Osteoblast (primary cell): Measurements from ENCODE around the gene COL5A3. TPM values are rescaled to one million over a fixed set of nuclear protein-coding genes. Genes with fewer than 3 reads are reported as not detected.

Experiments
- DNase-seq: peaks from one replicate; pipeline ENCODE4 v3.0.0; 2011; ENCODE audit warnings: low spot score, mixed read lengths; ENCODE audit not compliant: insufficient read length; ENCODE audit errors: missing footprints
- H2AFZ ChIP-seq: 2 replicates; pipeline ENCODE4 v1.6.0; 2011; ENCODE audit warnings: mild to moderate bottlenecking, low read length
- H3K27ac ChIP-seq: 2 replicates; pipeline ENCODE4 v1.5.1; 2011; ENCODE audit warnings: mild to moderate bottlenecking, low read depth, low read length, moderate library complexity
- H3K27me3 ChIP-seq: 2 replicates; pipeline ENCODE4 v1.6.0; 2012; ENCODE audit warnings: mild to moderate bottlenecking, control low read depth, inconsistent platforms, low read length, moderate library complexity; ENCODE audit not compliant: insufficient read depth
- H3K36me3 ChIP-seq: 2 replicates; pipeline ENCODE4 v1.5.1; 2011; ENCODE audit warnings: mild to moderate bottlenecking, low read length, control low read depth, moderate library complexity; ENCODE audit not compliant: insufficient read depth
- H3K4me1 ChIP-seq: 2 replicates; pipeline ENCODE4 v1.5.1; 2011; ENCODE audit warnings: mild to moderate bottlenecking, low read length, control low read depth, moderate library complexity; ENCODE audit not compliant: insufficient read depth
- H3K4me2 ChIP-seq: 2 replicates; pipeline ENCODE4 v1.6.0; 2011; ENCODE audit warnings: mild to moderate bottlenecking, low read length; ENCODE audit not compliant: insufficient read depth
- H3K4me3 ChIP-seq: fragments of 200-600 bp; sonication (generic); 3 replicates; pipeline ENCODE4 v1.5.1; 2012; ENCODE audit warnings: mild to moderate bottlenecking, low read length, inconsistent platforms; ENCODE audit not compliant: insufficient read depth
- H3K79me2 ChIP-seq: 2 replicates; pipeline ENCODE4 v1.6.0; 2012; ENCODE audit warnings: mild to moderate bottlenecking, low read length, control low read depth, inconsistent platforms; ENCODE audit not compliant: insufficient read depth
- H3K9me3 ChIP-seq: 2 replicates; pipeline ENCODE4 v1.5.1; 2011; ENCODE audit warnings: low read depth, low read length, control low read depth
- H4K20me1 ChIP-seq: 2 replicates; pipeline ENCODE4 v1.6.0; 2012; ENCODE audit warnings: mild to moderate bottlenecking, low read length, control low read depth; ENCODE audit not compliant: insufficient read depth
- CTCF ChIP-seq: IDR thresholded peaks from 2 replicates; pipeline ENCODE4 v1.5.1; 2011; ENCODE audit warnings: mild to moderate bottlenecking, low read depth, low read length, moderate library complexity; ENCODE audit errors: extremely low read depth
- total RNA-seq: library from RNA; depleted of rRNA; stranded (reverse); fragments of >200 nt; gene quantifications from 2 replicates; pipeline ENCODE4 v1.2.3, GENCODE V29; 2012

Gene COL5A3
- total RNA-seq, 1 donor: 14.8 TPM

GRCh38 chr19:9956956-9957355, 53.3 kb downstream of the COL5A3 start:
- Histone ChIP-seq H3K27ac (no peak overlapping the region), H3K4me3 (no peak overlapping the region), H3K9me3 (no peaks in the 10 kb centered on the region), H3K4me1 (peaks cover 12% of the 10 kb centered on the region), H3K4me2 (no peak overlapping the region), H3K36me3 (no peaks in the 10 kb centered on the region), H2AFZ (no peak overlapping the region), H4K20me1 (no peaks in the 10 kb centered on the region), H3K27me3 (no peaks in the 10 kb centered on the region), H3K79me2 (no peaks in the 10 kb centered on the region)
- no peak for TF ChIP-seq CTCF
- DNase-seq: no peak

- H3K27ac ChIP-seq: no peak overlapping the region
- no peak overlapping the region for H3K4me2 ChIP-seq
- no peaks in the 10 kb centered on the region for H3K36me3 ChIP-seq
- no peaks in the 10 kb centered on the region for H3K27me3 ChIP-seq
- H3K79me2 ChIP-seq: no peaks in the 10 kb centered on the region
- no peak for TF ChIP-seq CTCF
- H3K4me3 ChIP-seq: no peak overlapping the region
- DNase-seq: no peak
- peaks cover 12% of the 10 kb centered on the region for H3K4me1 ChIP-seq
- H2AFZ ChIP-seq: no peak overlapping the region
- H3K9me3 ChIP-seq: no peaks in the 10 kb centered on the region
- H4K20me1 ChIP-seq: no peaks in the 10 kb centered on the region
Measured at GRCh38 chr19:9953802-9954542, 56.3 kb downstream of the COL5A3 start.

- Histone ChIP-seq H3K9me3 (no peaks in the 10 kb centered on the region), H2AFZ (no peak overlapping the region)
Measured at GRCh38 chr19:9952276-9952675, 58.0 kb downstream of the COL5A3 start.

More at GRCh38 chr19:9952276-9952675, 58.0 kb downstream of the COL5A3 start:
- no peaks in the 10 kb centered on the region for H3K27me3 ChIP-seq
- H3K36me3 ChIP-seq: no peaks in the 10 kb centered on the region
- no peaks in the 10 kb centered on the region for H3K4me1 ChIP-seq
- TF ChIP-seq CTCF: no peak
- no peak overlapping the region for H3K27ac ChIP-seq
- H3K4me3 ChIP-seq: no peak overlapping the region
- DNase-seq: no peak
- no peaks in the 10 kb centered on the region for H3K79me2 ChIP-seq
- H3K4me2 ChIP-seq: no peak overlapping the region
- no peaks in the 10 kb centered on the region for H4K20me1 ChIP-seq
